Upper lobe of left lung (tissue), 6 donors: Measurements from ENCODE around the gene CAPS. TPM values are rescaled to one million over a fixed set of nuclear protein-coding genes. Genes with fewer than 3 reads are reported as not detected.
A peak's percentile ranks its signal among the peaks of the same experiment; 100 is the strongest.

ENCODE experiments used
- ATAC-seq, 2 donors: fragments of 200-7000 bp; cut with Tn5 transposase; one replicate each; pipeline ENCODE4 v1.9.1; 2022; ENCODE audit warnings: mild to moderate bottlenecking in 2 of 2, moderate library complexity in 2 of 2; ENCODE audit not compliant: low FRiP score in 2 of 2
- DNase-seq, 2 donors: peaks; one replicate each; pipeline ENCODE4 v3.0.0-alpha.2; 2019 to 2020
- H3K27ac ChIP-seq, 4 donors: fragments of 200-600 bp; sonication (generic); one replicate each; pipeline ENCODE4 v1.5.1; 2016 to 2019
- H3K27me3 ChIP-seq, 4 donors: fragments of 200-600 bp; sonication (generic); one replicate each; pipeline ENCODE4 v1.5.1; 2017 to 2019
- H3K36me3 ChIP-seq, 4 donors: fragments of 200-600 bp; sonication (generic); one replicate each; pipeline ENCODE4 v1.5.1; 2016 to 2019
- H3K4me1 ChIP-seq, 4 donors: fragments of 200-600 bp; sonication (generic); one replicate each; pipeline ENCODE4 v1.5.1; 2018 to 2019
- H3K4me3 ChIP-seq, 4 donors: fragments of 200-600 bp; sonication (generic); one replicate each; pipeline ENCODE4 v1.5.1; 2017 to 2019; ENCODE audit warnings: mild to moderate bottlenecking in 2 of 4, moderate library complexity in 1 of 4
- H3K9me3 ChIP-seq, 4 donors: fragments of 200-600 bp; sonication (generic); one replicate each; pipeline ENCODE4 v1.5.1; 2018 to 2019
- CTCF ChIP-seq, 6 experiments: fragments of 450-650 bp in 4 of 6; fragments of 200-600 bp in 2 of 6; sonication (generic) in 2 of 6; IDR thresholded peaks; one replicate each; pipeline ENCODE4 v1.5.1; 2016 to 2019; ENCODE audit warnings: antibody characterized with exemption in 6 of 6
- EP300 ChIP-seq, 4 donors: sonication (generic); formaldehyde crosslinking; IDR thresholded peaks; one replicate each; pipeline ENCODE4 v1.5.1; 2017; ENCODE audit warnings: antibody characterized with exemption in 4 of 4, control low read depth in 2 of 4
- POLR2A ChIP-seq, 4 donors: fragments of 450-650 bp; IDR thresholded peaks; one replicate each; pipeline ENCODE4 v1.5.1; 2016 to 2017; ENCODE audit warnings: antibody characterized with exemption in 4 of 4, mild to moderate bottlenecking in 2 of 4
- POLR2AphosphoS5 ChIP-seq, 2 donors: sonication (generic); formaldehyde crosslinking; IDR thresholded peaks; one replicate each; pipeline ENCODE4 v1.5.1; 2017; ENCODE audit warnings: antibody characterized with exemption in 2 of 2
- WGBS, 2 donors: methylation state at CpG; one replicate each; pipeline ENCODE4 v1.1.5; 2017 to 2018; 5-methylcytosine and 5-hydroxymethylcytosine counted together
- total RNA-seq, 6 donors: library from RNA; depleted of rRNA in 4 of 6; stranded (reverse); fragments of >200 nt in 4 of 6; gene quantifications; one replicate each; pipeline versions ENCODE4 v1.1.0 to v1.2.1, GENCODE V29; 2016 to 2021
- donor health status: DM: no; HTN: no; CAD: no; lungs with moderate emphysema.
- donor health status: DM: no; HTN: yes; CAD: no; lungs with severe emphysema.

CAPS gene
- total RNA-seq, 6 donors from 2014 or later = 20.6 to 414 (median 115) TPM

GRCh38 chr19:5931251-5931650 lies 17.2 kb downstream of the CAPS start:
- no peak overlapping the region for H3K27ac ChIP-seq
- H3K4me1 ChIP-seq = peaks cover 2 to 17% (median 8%) of the 10 kb centered on the region in 4 donors
- 89 to 99% methylated on average over 4 to 11 of the region's 11 CpGs for whole genome bisulfite sequencing, 2 donors
- H3K9me3 ChIP-seq = no peaks in the 10 kb centered on the region
- ATAC-seq (no peak), DNase-seq (no peak)
- peaks cover 17 to 90% (median 72%) of the 10 kb centered on the region in 4 donors for H3K36me3 ChIP-seq
- no peak overlapping the region for H3K4me3 ChIP-seq
- TF ChIP-seq POLR2A (IDR thresholded peaks at IDR 0.05) (no peak), POLR2AphosphoS5 (IDR thresholded peaks at IDR 0.05) (no peak), CTCF (IDR thresholded peaks at IDR 0.05) (no peak), EP300 (IDR thresholded peaks at IDR 0.05) (no peak)
- no peaks in the 10 kb centered on the region for H3K27me3 ChIP-seq

- H3K36me3 ChIP-seq = peaks cover 17 to 87% (median 66%) of the 10 kb centered on the region in 4 donors
- no peaks in the 10 kb centered on the region for H3K9me3 ChIP-seq
- no peak for ATAC-seq
- WGBS, 2 donors = 93 to 97% methylated on average over 16 to 18 of the region's 18 CpGs
- H3K27me3 ChIP-seq = no peaks in the 10 kb centered on the region
- H3K4me3 ChIP-seq = no peak overlapping the region
- TF ChIP-seq CTCF (IDR thresholded peaks at IDR 0.05) = no peak
- TF ChIP-seq POLR2AphosphoS5 (IDR thresholded peaks at IDR 0.05) = no peak
- no peak for TF ChIP-seq POLR2A (IDR thresholded peaks at IDR 0.05)
- no peak for TF ChIP-seq EP300 (IDR thresholded peaks at IDR 0.05)
- H3K27ac ChIP-seq = no peak overlapping the region
- DNase-seq = no peak
- peaks cover 0 to 17% (median 8%) of the 10 kb centered on the region in 4 donors for H3K4me1 ChIP-seq
Measured at GRCh38 chr19:5932146-5932545, 18.1 kb downstream of the CAPS start.

GRCh38 chr19:5932609-5933262 lies 18.7 kb downstream of the CAPS start:
- no peak overlapping the region for H3K27ac ChIP-seq
- H3K4me1 ChIP-seq = peaks cover 0 to 14% (median 8%) of the 10 kb centered on the region in 4 donors
- H3K36me3 ChIP-seq = peaks cover 14 to 85% (median 66%) of the 10 kb centered on the region in 4 donors
- ATAC-seq (no peak), DNase-seq (no peak)
- H3K4me3 ChIP-seq = no peak overlapping the region
- TF ChIP-seq POLR2A (IDR thresholded peaks at IDR 0.05) = no peak
- TF ChIP-seq POLR2AphosphoS5 (IDR thresholded peaks at IDR 0.05) = no peak
- TF ChIP-seq EP300 (IDR thresholded peaks at IDR 0.05) = no peak
- no peak for TF ChIP-seq CTCF (IDR thresholded peaks at IDR 0.05)
- 90 to 93% methylated on average over 20 to 21 of the region's 21 CpGs for WGBS, 2 donors
- H3K9me3 ChIP-seq = no peaks in the 10 kb centered on the region
- H3K27me3 ChIP-seq = no peaks in the 10 kb centered on the region

- DNase-seq (no peak), ATAC-seq (no peak)
- no peak overlapping the region for H3K4me3 ChIP-seq
- 90 to 97% methylated on average over 14 to 16 of the region's 20 CpGs for WGBS, 2 donors
- peaks cover 0 to 14% (median 8%) of the 10 kb centered on the region in 4 donors for H3K4me1 ChIP-seq
- peak overlapping the region in 1 of 4 donors; percentile 17 for H3K27ac ChIP-seq
- TF ChIP-seq POLR2AphosphoS5 (IDR thresholded peaks at IDR 0.05) (no peak), EP300 (IDR thresholded peaks at IDR 0.05) (no peak), POLR2A (IDR thresholded peaks at IDR 0.05) (no peak), CTCF (IDR thresholded peaks at IDR 0.05) (no peak)
- no peaks in the 10 kb centered on the region for H3K27me3 ChIP-seq
- peaks cover 11 to 77% (median 63%) of the 10 kb centered on the region in 4 donors for H3K36me3 ChIP-seq
- H3K9me3 ChIP-seq = no peaks in the 10 kb centered on the region
Measured at GRCh38 chr19:5933391-5934068, 19.5 kb downstream of the CAPS start.
